SK-N-SH treated with all-trans-retinoic acid at 6 μM for 48 hours (cell line): ENCODE results near the gene SORL1.

ENCODE experiments used
- ATAC-seq: fragments of 200-7000 bp; cut with Tn5 transposase; 3 replicates; pipeline ENCODE4 v1.9.1; 2020; ENCODE audit warnings: mild to moderate bottlenecking, moderate library complexity
- ARNTL ChIP-seq: fragments of 450-650 bp; formaldehyde crosslinking; IDR thresholded peaks from 2 replicates; pipeline ENCODE4 v1.5.0; 2020; ENCODE audit warnings: low read depth, mild to moderate bottlenecking, moderate library complexity, borderline replicate concordance
- CREB5 ChIP-seq: fragments of 250-450 bp; sonication (Bioruptor Pico); IDR thresholded peaks from 2 replicates; pipeline ENCODE4 v1.5.1; 2020; ENCODE audit warnings: low read depth, mild to moderate bottlenecking, moderate library complexity
- CSRNP3 ChIP-seq: fragments of 250-450 bp; sonication (Bioruptor Pico); IDR thresholded peaks from 2 replicates; pipeline ENCODE4 v1.5.1; 2021; ENCODE audit warnings: mild to moderate bottlenecking, moderate library complexity
- ESRRG ChIP-seq: fragments of 250-450 bp; sonication (Bioruptor Pico); IDR thresholded peaks from 2 replicates; pipeline ENCODE4 v1.6.1; 2021; ENCODE audit warnings: mild to moderate bottlenecking
- GLIS3 ChIP-seq: fragments of 250-450 bp; sonication (Bioruptor Pico); IDR thresholded peaks from 2 replicates; pipeline ENCODE4 v1.5.0; 2020; ENCODE audit warnings: mild to moderate bottlenecking, moderate library complexity
- ISL1 ChIP-seq: fragments of 250-450 bp; sonication (Bioruptor Pico); IDR thresholded peaks from 2 replicates; pipeline ENCODE4 v2.1.2; 2022; ENCODE audit warnings: mild to moderate bottlenecking, moderate library complexity
- PATZ1 ChIP-seq: fragments of 250-450 bp; sonication (Bioruptor Pico); IDR thresholded peaks from 2 replicates; pipeline ENCODE4 v1.8.0; 2020; ENCODE audit warnings: mild to moderate bottlenecking, moderate library complexity, borderline replicate concordance
- POU6F1 ChIP-seq: fragments of 250-450 bp; sonication (Bioruptor Pico); IDR thresholded peaks from 2 replicates; pipeline ENCODE4 v1.8.0; 2021; ENCODE audit warnings: low read depth, mild to moderate bottlenecking, moderate library complexity, borderline replicate concordance
- PPARA ChIP-seq: fragments of 250-450 bp; sonication (Bioruptor Pico); IDR thresholded peaks from 2 replicates; pipeline ENCODE4 v1.5.0; 2020; ENCODE audit warnings: mild to moderate bottlenecking, borderline replicate concordance
- RARB ChIP-seq: fragments of 250-450 bp; sonication (Bioruptor Pico); IDR thresholded peaks from 2 replicates; pipeline ENCODE4 v1.8.0; 2021; ENCODE audit warnings: mild to moderate bottlenecking, moderate library complexity
- SNAI2 ChIP-seq: fragments of 250-450 bp; sonication (Bioruptor Pico); IDR thresholded peaks from 2 replicates; pipeline ENCODE4 v1.5.0; 2020; ENCODE audit warnings: mild to moderate bottlenecking, moderate library complexity
- TCF4 ChIP-seq: fragments of 250-450 bp; sonication (Bioruptor Pico); IDR thresholded peaks from 2 replicates; pipeline ENCODE4 v1.8.0; 2021; ENCODE audit warnings: mild to moderate bottlenecking, moderate library complexity, borderline replicate concordance
- TOX ChIP-seq: fragments of 250-450 bp; sonication (Bioruptor Pico); IDR thresholded peaks from 2 replicates; pipeline ENCODE4 v1.8.0; 2021; ENCODE audit warnings: mild to moderate bottlenecking, moderate library complexity, borderline replicate concordance
- ZC3H10 ChIP-seq: fragments of 250-450 bp; sonication (Bioruptor Pico); IDR thresholded peaks from 2 replicates; pipeline ENCODE4 v1.5.1; 2021; ENCODE audit warnings: mild to moderate bottlenecking, moderate library complexity
- ZFP3 ChIP-seq: fragments of 250-450 bp; sonication (Bioruptor Pico); IDR thresholded peaks from 2 replicates; pipeline ENCODE4 v1.5.0; 2020; ENCODE audit warnings: mild to moderate bottlenecking, moderate library complexity
- ZFP30 ChIP-seq: fragments of 450-650 bp; formaldehyde crosslinking; IDR thresholded peaks from 2 replicates; pipeline ENCODE4 v1.5.0; 2022; ENCODE audit warnings: mild to moderate bottlenecking, moderate library complexity
- ZNF565 ChIP-seq: fragments of 450-650 bp; formaldehyde crosslinking; conservative IDR thresholded peaks from 2 replicates; pipeline ENCODE4 v1.5.0; 2020; ENCODE audit warnings: low read depth, mild to moderate bottlenecking, moderate library complexity
- ZNF70 ChIP-seq: fragments of 450-650 bp; formaldehyde crosslinking; IDR thresholded peaks from 2 replicates; pipeline ENCODE4 v1.5.0; 2020; ENCODE audit warnings: mild to moderate bottlenecking, moderate library complexity
- ZNF8 ChIP-seq: fragments of 450-650 bp; formaldehyde crosslinking; IDR thresholded peaks from 2 replicates; pipeline ENCODE4 v1.5.0; 2020; ENCODE audit warnings: mild to moderate bottlenecking, moderate library complexity
- TF ChIP-seq, protein P1 (sequence below): fragments of 250-450 bp; sonication (Bioruptor Pico); IDR thresholded peaks from 2 replicates; pipeline ENCODE4 v1.5.0; 2020; ENCODE audit warnings: mild to moderate bottlenecking, moderate library complexity

Gene SORL1

DNA sequence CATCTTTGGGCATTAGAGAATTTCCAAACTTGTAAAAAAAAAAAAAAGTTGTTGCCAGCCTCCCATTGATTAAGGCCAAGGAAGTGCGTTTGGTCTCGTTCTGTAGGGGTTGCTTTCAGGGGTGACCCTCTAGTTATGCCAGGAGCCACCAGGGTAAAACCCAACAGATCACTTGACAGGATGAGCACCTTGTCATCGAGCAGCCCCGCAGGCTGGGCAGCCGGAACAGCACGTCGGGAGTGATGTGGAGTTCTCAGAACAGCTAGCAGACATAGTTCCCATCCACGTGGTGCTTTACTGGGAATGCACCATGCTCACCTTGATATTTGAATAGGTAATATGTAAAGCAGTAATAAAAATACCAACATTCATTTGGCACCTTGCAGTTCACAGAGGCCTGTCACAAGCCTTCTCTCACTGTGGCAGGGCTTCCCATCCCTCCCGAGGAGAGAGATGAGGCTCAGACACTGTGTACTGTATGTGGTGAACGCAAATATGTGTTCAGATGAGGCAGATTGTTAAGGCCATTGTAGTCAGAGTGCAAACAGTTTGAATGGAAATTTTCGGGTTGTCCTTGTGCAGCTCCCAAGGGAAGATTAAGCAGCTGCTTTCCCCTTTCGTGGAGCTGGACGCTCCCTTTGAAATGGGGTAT lies 71.6 kb downstream of the SORL1 start:
- TF ChIP-seq ZC3H10 (CRISPR knock-in tag) (no peak), RARB (CRISPR knock-in tag) (no peak), ARNTL (CRISPR knock-in tag) (no peak), ESRRG (CRISPR knock-in tag) (no peak), ZFP3 (CRISPR knock-in tag) (no peak), ZNF565 (CRISPR knock-in tag) (no peak), TOX (CRISPR knock-in tag) (no peak), ZNF70 (no peak), ISL1 (CRISPR knock-in tag) (no peak), CREB5 (CRISPR knock-in tag) (no peak), PPARA (no peak), TCF4 (CRISPR knock-in tag) (no peak)
- TF ChIP-seq, protein P1, sequence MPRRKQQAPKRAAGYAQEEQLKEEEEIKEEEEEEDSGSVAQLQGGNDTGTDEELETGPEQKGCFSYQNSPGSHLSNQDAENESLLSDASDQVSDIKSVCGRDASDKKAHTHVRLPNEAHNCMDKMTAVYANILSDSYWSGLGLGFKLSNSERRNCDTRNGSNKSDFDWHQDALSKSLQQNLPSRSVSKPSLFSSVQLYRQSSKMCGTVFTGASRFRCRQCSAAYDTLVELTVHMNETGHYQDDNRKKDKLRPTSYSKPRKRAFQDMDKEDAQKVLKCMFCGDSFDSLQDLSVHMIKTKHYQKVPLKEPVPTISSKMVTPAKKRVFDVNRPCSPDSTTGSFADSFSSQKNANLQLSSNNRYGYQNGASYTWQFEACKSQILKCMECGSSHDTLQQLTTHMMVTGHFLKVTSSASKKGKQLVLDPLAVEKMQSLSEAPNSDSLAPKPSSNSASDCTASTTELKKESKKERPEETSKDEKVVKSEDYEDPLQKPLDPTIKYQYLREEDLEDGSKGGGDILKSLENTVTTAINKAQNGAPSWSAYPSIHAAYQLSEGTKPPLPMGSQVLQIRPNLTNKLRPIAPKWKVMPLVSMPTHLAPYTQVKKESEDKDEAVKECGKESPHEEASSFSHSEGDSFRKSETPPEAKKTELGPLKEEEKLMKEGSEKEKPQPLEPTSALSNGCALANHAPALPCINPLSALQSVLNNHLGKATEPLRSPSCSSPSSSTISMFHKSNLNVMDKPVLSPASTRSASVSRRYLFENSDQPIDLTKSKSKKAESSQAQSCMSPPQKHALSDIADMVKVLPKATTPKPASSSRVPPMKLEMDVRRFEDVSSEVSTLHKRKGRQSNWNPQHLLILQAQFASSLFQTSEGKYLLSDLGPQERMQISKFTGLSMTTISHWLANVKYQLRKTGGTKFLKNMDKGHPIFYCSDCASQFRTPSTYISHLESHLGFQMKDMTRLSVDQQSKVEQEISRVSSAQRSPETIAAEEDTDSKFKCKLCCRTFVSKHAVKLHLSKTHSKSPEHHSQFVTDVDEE (CRISPR knock-in tag): no peak
- ATAC-seq: no peak

- peak; percentile 12; the same call in 1 of the 3 replicates for ATAC-seq
- no peak for TF ChIP-seq GLIS3 (CRISPR knock-in tag)
- 0 out of 2 replicates have a peak, but pooled peaks have one; percentile 24 for TF ChIP-seq TCF4 (CRISPR knock-in tag)
- TF ChIP-seq, all 23 proteins: peak for 1
These were observed 72.1 kb downstream of the SORL1 start for GRCh38 chr11:121524233-121524631.

DNA sequence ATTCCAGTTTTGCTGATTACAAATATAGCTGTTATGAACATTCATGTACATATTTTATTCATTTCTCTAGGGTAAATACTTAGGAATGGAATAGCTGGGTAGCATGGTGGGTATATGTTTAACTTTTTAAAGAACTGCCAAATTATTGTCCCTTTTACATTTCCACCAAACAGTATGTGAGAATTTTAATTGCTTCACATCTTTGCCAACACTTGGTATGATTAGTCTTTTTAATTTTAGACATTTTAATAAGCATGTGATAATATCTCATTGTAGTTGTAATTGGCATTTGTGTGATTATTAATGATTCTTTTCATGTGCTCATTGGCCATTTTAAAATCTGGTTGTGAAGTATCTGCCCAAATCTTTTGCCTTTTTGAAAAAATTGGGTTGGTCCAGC lies 73.3 kb downstream of the SORL1 start:
- TF ChIP-seq, protein P1 (CRISPR knock-in tag): no peak
- TF ChIP-seq POU6F1 (CRISPR knock-in tag) (no peak), SNAI2 (no peak), ESRRG (CRISPR knock-in tag) (no peak), ZNF8 (CRISPR knock-in tag) (no peak), GLIS3 (CRISPR knock-in tag) (no peak), ZFP30 (CRISPR knock-in tag) (no peak), TOX (CRISPR knock-in tag) (no peak), PATZ1 (CRISPR knock-in tag) (no peak), ZNF70 (no peak), ZC3H10 (CRISPR knock-in tag) (no peak), CSRNP3 (CRISPR knock-in tag) (no peak), TCF4 (CRISPR knock-in tag) (no peak), ZNF565 (CRISPR knock-in tag) (no peak), PPARA (no peak), ZFP3 (CRISPR knock-in tag) (no peak), ARNTL (CRISPR knock-in tag) (no peak)
- no peak for ATAC-seq
